Measurements from ENCODE around the gene FSIP1. TPM values are rescaled to one million over a fixed set of nuclear protein-coding genes. Genes with fewer than 3 reads are reported as not detected.

The FSIP1 gene
- total and polyA plus RNA-seq, 9 donors = 0.17 to 0.60 (median 0.36) TPM

DNA sequence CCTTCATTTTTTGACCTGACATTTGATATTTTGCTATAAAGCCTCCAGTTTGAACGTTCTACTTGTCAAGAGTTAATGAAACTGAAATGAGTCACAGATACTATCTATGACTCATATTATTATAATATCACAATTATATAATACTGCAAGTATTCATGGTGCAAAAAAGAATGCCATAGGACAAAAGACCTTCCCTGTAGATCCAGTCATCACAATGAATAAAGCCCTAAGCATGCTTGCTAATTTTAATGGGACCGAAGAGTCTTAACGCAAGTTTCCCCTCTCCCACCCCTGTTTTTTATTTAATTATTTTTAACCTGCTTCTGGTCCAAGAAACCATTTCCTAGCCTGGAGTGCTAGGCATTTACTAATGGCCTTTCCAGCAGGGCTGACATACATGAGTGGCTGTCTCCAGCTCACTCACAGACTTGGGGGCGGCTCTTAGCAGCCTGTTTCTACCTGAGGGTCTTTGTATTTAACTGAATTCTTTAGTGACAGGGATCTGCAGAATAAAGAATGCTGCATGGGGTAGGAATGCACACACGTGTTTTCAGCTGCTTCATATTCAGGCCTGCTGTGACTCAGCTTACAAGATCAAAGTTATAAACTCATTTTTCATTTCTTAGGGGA, 140.5 kb downstream of the FSIP1 start:
- Histone ChIP-seq H3K27me3 (ENCODE audit: control insufficient read depth, insufficient read depth, low read length) (no peaks in the 10 kb centered on the region), H3K27ac (ENCODE audit: low read length) (no peak overlapping the region), H3K9me3 (replicated peaks; ENCODE audit: control insufficient read depth, low read depth, low read length) (no peaks in the 10 kb centered on the region), H3K36me3 (ENCODE audit: control insufficient read depth, insufficient read depth, low read length) (no peaks in the 10 kb centered on the region), H3K4me3 (ENCODE audit: low read length) (no peak overlapping the region), H3K4me1 (ENCODE audit: control insufficient read depth, insufficient read depth, low read length) (peaks cover 9% of the 10 kb centered on the region)
- WGBS (ENCODE audit: insufficient coverage) = 80% methylated on average over 1 of the region's 5 CpGs
- DNase-seq = no peak

DNA sequence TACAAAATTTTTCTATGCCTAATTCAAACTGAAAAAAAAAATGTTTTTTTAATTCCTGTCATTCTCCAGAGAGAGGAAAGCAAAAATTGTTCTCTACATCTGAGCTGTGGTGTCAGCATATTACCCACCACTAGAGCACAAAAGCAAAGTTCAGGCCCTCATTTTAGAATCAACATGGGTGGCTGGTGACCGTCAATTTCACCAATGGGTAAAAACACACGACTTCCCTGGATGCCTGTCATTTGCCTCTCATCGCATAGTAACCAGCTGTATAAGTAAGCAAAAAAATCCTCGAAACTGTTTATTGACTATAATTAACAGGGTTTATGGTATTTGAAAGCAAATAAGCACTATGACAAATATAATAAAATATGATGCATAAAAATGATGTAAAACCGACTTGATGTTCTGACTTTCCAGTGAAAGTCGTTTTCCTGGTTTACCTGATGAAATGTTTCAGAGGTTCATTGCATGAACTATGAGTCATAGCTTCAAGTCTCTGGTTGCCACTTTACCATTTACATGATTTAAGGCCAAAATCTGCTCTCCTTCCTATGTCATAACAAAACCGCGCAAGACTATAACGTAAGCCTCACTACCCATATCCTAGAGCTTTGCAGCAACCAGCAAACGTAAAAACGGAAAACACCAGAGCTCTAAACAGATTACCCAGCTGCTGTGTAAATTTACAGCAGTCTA, 141.3 kb downstream of the FSIP1 start:
- H3K36me3 ChIP-seq (ENCODE audit: control insufficient read depth, insufficient read depth, low read length) = no peaks in the 10 kb centered on the region
- DNase-seq = no peak
- no peak overlapping the region for H3K27ac ChIP-seq (ENCODE audit: low read length)
- H3K4me3 ChIP-seq (ENCODE audit: low read length) = no peak overlapping the region
- no peaks in the 10 kb centered on the region for H3K9me3 ChIP-seq (replicated peaks; ENCODE audit: control insufficient read depth, low read depth, low read length)
- no peaks in the 10 kb centered on the region for H3K27me3 ChIP-seq (ENCODE audit: control insufficient read depth, insufficient read depth, low read length)
- H3K4me1 ChIP-seq (ENCODE audit: control insufficient read depth, insufficient read depth, low read length) = peaks cover 9% of the 10 kb centered on the region
- 67% methylated on average over 3 of the region's 11 CpGs for WGBS (ENCODE audit: insufficient coverage)

DNA sequence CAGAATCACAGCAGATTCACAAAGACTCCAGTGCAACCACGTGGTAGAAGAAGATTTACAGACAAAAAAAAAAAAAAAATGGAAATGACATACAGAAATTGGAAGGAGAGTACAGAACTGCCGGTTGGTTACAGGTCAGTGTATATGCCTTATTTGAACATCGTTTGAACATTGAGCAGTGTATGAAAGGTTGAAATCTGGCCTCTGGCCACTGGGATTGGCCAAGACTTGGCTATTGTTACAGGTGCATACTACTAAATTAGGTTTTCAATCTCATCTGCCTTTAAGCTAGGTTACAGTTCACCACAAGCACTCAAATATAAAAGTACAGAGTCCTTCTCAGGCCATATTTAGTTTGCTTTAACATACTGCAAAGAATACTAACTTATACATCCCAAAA, 142.0 kb downstream of the FSIP1 start:
- Histone ChIP-seq H3K9me3 (replicated peaks; ENCODE audit: control insufficient read depth, low read depth, low read length) (no peaks in the 10 kb centered on the region), H3K4me3 (ENCODE audit: low read length) (no peak overlapping the region), H3K4me1 (ENCODE audit: control insufficient read depth, insufficient read depth, low read length) (peaks cover 9% of the 10 kb centered on the region), H3K36me3 (ENCODE audit: control insufficient read depth, insufficient read depth, low read length) (no peaks in the 10 kb centered on the region), H3K27ac (ENCODE audit: low read length) (no peak overlapping the region), H3K27me3 (ENCODE audit: control insufficient read depth, insufficient read depth, low read length) (no peaks in the 10 kb centered on the region)
- DNase-seq = no peak
- WGBS (ENCODE audit: insufficient coverage) = 94% methylated on average over 2 of the region's 3 CpGs

DNA sequence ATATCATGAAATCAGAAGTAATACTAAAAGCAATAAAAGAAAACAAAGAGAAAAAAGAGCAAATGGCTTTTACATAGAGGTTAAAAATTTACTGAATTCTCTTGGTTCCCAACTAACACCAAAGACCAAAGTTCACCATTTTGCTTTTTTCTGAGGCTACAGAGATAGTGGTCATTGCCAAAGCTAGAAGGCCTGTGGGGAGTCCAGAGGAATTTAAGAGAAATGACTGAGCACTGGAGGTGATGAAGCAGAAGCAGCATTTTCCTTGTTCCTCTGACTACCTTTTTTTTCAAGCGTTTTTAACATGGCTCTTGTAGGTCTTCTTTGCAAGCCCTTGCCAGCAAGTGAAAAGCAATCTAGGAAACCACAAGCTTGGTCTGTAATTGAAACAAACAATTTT, 143.6 kb downstream of the FSIP1 start:
- no peak overlapping the region for H3K27ac ChIP-seq (ENCODE audit: low read length)
- no peaks in the 10 kb centered on the region for H3K36me3 ChIP-seq (ENCODE audit: control insufficient read depth, insufficient read depth, low read length)
- H3K4me3 ChIP-seq (ENCODE audit: low read length) = no peak overlapping the region
- no peak for DNase-seq
- H3K27me3 ChIP-seq (ENCODE audit: control insufficient read depth, insufficient read depth, low read length) = no peaks in the 10 kb centered on the region
- no CpG with 5 or more reads among the region's 1 CpG for WGBS (ENCODE audit: insufficient coverage)
- no peaks in the 10 kb centered on the region for H3K9me3 ChIP-seq (replicated peaks; ENCODE audit: control insufficient read depth, low read depth, low read length)
- H3K4me1 ChIP-seq (ENCODE audit: control insufficient read depth, insufficient read depth, low read length) = no peaks in the 10 kb centered on the region

DNA sequence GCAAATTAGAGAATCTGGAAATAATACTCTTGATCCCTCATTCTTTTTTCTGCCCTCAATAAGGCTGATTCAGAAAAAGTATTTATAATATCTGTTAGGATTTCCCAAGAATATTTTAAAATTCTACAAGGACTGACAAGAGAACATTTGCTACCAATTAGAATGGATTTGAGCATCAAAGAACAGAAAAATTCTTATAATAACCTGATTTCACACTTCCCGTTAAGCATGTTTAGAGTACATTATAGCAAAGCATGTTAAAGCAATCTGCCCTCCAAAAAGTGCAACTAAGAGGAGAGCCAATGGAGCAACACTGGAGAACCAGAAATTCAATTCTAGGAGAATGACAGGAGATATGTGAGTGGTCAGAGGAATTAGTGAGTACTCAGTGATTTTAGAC, 144.6 kb downstream of the FSIP1 start:
- Histone ChIP-seq H3K27ac (ENCODE audit: low read length) (no peak overlapping the region), H3K9me3 (replicated peaks; ENCODE audit: control insufficient read depth, low read depth, low read length) (no peaks in the 10 kb centered on the region), H3K4me1 (ENCODE audit: control insufficient read depth, insufficient read depth, low read length) (no peaks in the 10 kb centered on the region), H3K4me3 (ENCODE audit: low read length) (no peak overlapping the region), H3K36me3 (ENCODE audit: control insufficient read depth, insufficient read depth, low read length) (no peaks in the 10 kb centered on the region), H3K27me3 (ENCODE audit: control insufficient read depth, insufficient read depth, low read length) (no peaks in the 10 kb centered on the region)
- no peak for DNase-seq
- no CpG with 5 or more reads among the region's 1 CpG for WGBS (ENCODE audit: insufficient coverage)

DNA sequence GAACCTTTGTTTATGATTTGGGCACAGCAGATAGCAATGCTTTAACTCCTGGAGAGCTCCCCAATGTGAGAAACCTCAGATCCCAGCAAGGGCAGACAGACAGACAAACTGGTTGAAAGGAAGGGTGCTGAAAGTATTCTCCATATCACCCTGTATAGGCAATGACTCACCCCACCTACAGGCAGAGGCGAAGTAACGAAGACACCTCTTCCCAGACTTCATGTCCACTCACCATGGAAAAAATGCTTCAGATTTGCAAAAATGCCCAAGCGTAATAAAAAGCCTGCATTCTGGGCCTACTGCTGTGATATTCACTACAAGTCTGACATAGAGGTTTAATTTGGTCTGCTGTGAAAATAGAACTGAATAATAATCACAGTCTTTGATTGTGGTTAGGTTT, 151.3 kb downstream of the FSIP1 start:
- Histone ChIP-seq H3K27ac (ENCODE audit: low read length) (no peak overlapping the region), H3K36me3 (ENCODE audit: control insufficient read depth, insufficient read depth, low read length) (no peaks in the 10 kb centered on the region), H3K4me1 (ENCODE audit: control insufficient read depth, insufficient read depth, low read length) (peaks cover 19% of the 10 kb centered on the region), H3K27me3 (ENCODE audit: control insufficient read depth, insufficient read depth, low read length) (no peaks in the 10 kb centered on the region), H3K9me3 (replicated peaks; ENCODE audit: control insufficient read depth, low read depth, low read length) (no peaks in the 10 kb centered on the region), H3K4me3 (ENCODE audit: low read length) (no peak overlapping the region)
- peak; percentile 43 for DNase-seq
- WGBS (ENCODE audit: insufficient coverage) = no CpG with 5 or more reads among the region's 3 CpGs

DNA sequence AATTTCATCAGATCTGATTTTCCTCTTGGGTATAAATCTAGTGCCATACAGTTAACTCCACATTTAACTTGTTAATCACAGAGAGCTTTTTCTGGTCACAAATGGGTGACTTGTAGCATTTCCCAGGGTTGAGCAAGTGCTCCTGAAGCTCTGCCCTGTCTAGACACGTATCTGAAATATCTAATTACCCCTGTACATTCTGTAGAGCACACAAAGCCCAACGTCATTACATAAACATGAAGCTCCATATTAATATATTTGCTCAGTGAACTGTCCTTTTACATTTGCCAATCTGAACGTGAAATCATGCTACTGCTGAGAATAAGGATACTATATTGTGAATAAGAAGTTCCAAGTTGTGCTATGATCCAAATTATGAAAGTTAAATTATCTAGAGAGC, 152.7 kb downstream of the FSIP1 start:
- no peaks in the 10 kb centered on the region for H3K27me3 ChIP-seq (ENCODE audit: control insufficient read depth, insufficient read depth, low read length)
- 100% methylated on average over 1 of the region's 3 CpGs for WGBS (ENCODE audit: insufficient coverage)
- no peak for DNase-seq
- no peaks in the 10 kb centered on the region for H3K9me3 ChIP-seq (replicated peaks; ENCODE audit: control insufficient read depth, low read depth, low read length)
- peaks cover 21% of the 10 kb centered on the region for H3K4me1 ChIP-seq (ENCODE audit: control insufficient read depth, insufficient read depth, low read length)
- no peak overlapping the region for H3K27ac ChIP-seq (ENCODE audit: low read length)
- no peaks in the 10 kb centered on the region for H3K36me3 ChIP-seq (ENCODE audit: control insufficient read depth, insufficient read depth, low read length)
- no peak overlapping the region for H3K4me3 ChIP-seq (ENCODE audit: low read length)

DNA sequence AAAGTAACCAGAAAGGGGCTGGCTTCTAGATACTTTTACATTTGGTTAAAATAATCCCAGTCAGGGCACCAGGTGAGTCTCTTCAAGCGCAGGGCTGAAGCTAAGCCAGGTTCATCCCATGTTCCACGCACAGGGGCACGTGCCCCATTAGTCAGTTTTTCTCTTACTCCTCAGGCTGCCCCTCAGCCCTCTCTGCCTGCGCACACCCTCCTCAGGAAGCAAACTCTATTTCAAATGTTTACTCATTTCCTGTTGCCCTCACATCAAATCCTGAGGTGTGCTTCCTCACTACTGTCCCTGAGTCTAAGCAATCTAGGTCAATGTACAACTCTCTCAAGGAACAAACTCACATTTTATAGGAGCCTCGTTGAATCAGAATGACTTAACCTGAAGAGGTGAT, 153.3 kb downstream of the FSIP1 start:
- H3K4me3 ChIP-seq (ENCODE audit: low read length) = no peak overlapping the region
- H3K4me1 ChIP-seq (ENCODE audit: control insufficient read depth, insufficient read depth, low read length) = peaks cover 21% of the 10 kb centered on the region
- no peaks in the 10 kb centered on the region for H3K27me3 ChIP-seq (ENCODE audit: control insufficient read depth, insufficient read depth, low read length)
- DNase-seq = no peak
- no peaks in the 10 kb centered on the region for H3K36me3 ChIP-seq (ENCODE audit: control insufficient read depth, insufficient read depth, low read length)
- no peaks in the 10 kb centered on the region for H3K9me3 ChIP-seq (replicated peaks; ENCODE audit: control insufficient read depth, low read depth, low read length)
- 71% methylated on average over 4 of the region's 5 CpGs for WGBS (ENCODE audit: insufficient coverage)
- no peak overlapping the region for H3K27ac ChIP-seq (ENCODE audit: low read length)

DNA sequence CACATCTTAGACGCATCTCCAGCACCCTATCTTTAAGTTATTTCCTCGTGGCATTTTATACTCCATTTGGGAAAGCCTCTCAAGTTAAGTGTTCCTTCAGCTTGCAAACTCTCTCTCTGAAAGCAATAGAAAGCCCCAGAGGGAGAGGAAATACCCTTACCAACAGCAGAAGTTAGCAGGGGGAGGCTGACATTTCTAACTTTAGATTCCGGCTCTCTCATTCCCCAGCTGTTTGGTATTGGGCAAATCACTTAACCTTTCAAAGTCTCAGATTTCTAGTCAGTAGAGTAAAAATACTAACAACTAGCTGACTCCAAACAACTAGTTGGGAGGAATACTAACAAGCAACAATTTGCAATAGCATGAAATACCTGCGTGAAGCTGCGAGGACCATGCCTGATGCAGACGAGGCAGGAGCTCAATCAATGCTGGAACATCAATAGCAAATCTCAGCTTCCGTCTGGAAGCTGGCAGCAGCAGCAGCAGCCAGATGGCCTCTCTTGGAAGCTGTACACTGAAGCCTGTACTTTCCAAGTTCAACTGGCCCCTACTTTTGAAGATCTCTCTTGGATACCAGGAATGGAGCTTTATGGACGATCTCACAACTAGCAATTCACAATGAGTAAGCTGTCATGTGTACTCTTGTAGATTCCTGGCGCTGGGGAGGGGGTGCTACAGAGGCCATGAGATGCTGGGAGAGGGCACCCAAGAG, 153.9 kb downstream of the FSIP1 start:
- H3K27ac ChIP-seq (ENCODE audit: low read length) = no peak overlapping the region
- peaks cover 21% of the 10 kb centered on the region for H3K4me1 ChIP-seq (ENCODE audit: control insufficient read depth, insufficient read depth, low read length)
- no peak overlapping the region for H3K4me3 ChIP-seq (ENCODE audit: low read length)
- DNase-seq = peak; percentile 51
- 20% methylated on average over 4 of the region's 9 CpGs for WGBS (ENCODE audit: insufficient coverage)
- no peaks in the 10 kb centered on the region for H3K36me3 ChIP-seq (ENCODE audit: control insufficient read depth, insufficient read depth, low read length)
- H3K27me3 ChIP-seq (ENCODE audit: control insufficient read depth, insufficient read depth, low read length) = no peaks in the 10 kb centered on the region
- H3K9me3 ChIP-seq (replicated peaks; ENCODE audit: control insufficient read depth, low read depth, low read length) = no peaks in the 10 kb centered on the region

DNA sequence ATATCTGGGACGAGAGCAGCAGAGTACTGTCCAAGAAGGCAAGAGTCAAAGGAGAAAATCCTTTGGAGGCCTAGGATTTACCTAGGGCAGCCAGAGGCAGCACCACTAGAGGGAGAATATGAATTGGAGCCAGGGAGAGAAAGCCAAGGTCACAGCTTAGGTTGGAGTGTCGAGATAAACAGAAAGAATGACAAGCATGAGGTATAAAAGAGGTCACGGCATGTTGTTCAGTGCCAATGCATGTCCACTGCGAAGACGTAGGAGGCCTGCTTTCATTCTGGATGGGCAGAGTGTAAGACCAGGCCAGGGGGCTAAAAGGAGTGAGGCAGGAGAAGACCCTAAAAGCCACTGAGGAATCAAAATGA, 154.5 kb downstream of the FSIP1 start:
- no peak overlapping the region for H3K4me3 ChIP-seq (ENCODE audit: low read length)
- WGBS (ENCODE audit: insufficient coverage) = 57% methylated on average over 5 of the region's 5 CpGs
- peaks cover 21% of the 10 kb centered on the region for H3K4me1 ChIP-seq (ENCODE audit: control insufficient read depth, insufficient read depth, low read length)
- no peaks in the 10 kb centered on the region for H3K27me3 ChIP-seq (ENCODE audit: control insufficient read depth, insufficient read depth, low read length)
- no peak overlapping the region for H3K27ac ChIP-seq (ENCODE audit: low read length)
- H3K36me3 ChIP-seq (ENCODE audit: control insufficient read depth, insufficient read depth, low read length) = no peaks in the 10 kb centered on the region
- no peaks in the 10 kb centered on the region for H3K9me3 ChIP-seq (replicated peaks; ENCODE audit: control insufficient read depth, low read depth, low read length)
- DNase-seq = no peak

Measured in muscle of leg (tissue), 11 donors.